GM12874 (cell line): Measurements from ENCODE around the gene MAP6.

ENCODE experiments used
- TF ChIP-seq, protein P1 (sequence below): IDR thresholded peaks from 2 replicates; pipeline ENCODE4 v1.5.1; 2011; ENCODE audit warnings: low read depth, mild to moderate bottlenecking, control low read depth, low read length, moderate library complexity; ENCODE audit not compliant: insufficient read depth

MAP6 gene

DNA sequence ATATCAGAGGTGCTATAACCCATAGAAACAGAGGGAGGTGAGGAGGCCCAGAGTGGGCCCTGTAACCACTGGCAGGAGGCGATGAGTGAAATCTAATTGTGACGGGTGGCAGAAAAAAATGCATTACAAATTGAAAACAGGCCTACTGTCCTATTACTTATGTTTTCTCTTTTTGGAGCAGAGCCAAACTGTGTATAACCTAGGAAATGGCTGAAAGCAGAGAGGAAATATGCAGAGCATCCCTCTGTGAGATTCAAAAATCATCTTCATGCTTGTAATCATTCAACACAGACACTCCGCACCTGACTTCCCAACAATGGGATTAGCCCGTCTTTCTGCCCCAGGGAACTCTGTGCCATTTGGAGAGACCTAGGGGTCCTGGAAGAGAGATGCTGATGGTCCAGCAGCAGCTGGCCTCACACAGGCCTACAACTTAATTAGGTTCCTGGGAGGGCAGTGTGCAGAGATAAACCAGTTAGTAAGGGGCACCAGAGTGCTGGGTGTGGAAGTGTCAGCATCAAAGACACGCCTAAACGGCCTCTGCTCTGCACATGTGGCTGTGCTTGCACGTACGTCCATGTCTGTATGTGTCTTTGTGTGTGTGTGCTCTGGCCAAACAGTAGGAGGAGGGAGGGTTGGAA lies 41.8 kb downstream of the MAP6 start:
- TF ChIP-seq, protein P1, sequence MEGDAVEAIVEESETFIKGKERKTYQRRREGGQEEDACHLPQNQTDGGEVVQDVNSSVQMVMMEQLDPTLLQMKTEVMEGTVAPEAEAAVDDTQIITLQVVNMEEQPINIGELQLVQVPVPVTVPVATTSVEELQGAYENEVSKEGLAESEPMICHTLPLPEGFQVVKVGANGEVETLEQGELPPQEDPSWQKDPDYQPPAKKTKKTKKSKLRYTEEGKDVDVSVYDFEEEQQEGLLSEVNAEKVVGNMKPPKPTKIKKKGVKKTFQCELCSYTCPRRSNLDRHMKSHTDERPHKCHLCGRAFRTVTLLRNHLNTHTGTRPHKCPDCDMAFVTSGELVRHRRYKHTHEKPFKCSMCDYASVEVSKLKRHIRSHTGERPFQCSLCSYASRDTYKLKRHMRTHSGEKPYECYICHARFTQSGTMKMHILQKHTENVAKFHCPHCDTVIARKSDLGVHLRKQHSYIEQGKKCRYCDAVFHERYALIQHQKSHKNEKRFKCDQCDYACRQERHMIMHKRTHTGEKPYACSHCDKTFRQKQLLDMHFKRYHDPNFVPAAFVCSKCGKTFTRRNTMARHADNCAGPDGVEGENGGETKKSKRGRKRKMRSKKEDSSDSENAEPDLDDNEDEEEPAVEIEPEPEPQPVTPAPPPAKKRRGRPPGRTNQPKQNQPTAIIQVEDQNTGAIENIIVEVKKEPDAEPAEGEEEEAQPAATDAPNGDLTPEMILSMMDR = no peak

DNA sequence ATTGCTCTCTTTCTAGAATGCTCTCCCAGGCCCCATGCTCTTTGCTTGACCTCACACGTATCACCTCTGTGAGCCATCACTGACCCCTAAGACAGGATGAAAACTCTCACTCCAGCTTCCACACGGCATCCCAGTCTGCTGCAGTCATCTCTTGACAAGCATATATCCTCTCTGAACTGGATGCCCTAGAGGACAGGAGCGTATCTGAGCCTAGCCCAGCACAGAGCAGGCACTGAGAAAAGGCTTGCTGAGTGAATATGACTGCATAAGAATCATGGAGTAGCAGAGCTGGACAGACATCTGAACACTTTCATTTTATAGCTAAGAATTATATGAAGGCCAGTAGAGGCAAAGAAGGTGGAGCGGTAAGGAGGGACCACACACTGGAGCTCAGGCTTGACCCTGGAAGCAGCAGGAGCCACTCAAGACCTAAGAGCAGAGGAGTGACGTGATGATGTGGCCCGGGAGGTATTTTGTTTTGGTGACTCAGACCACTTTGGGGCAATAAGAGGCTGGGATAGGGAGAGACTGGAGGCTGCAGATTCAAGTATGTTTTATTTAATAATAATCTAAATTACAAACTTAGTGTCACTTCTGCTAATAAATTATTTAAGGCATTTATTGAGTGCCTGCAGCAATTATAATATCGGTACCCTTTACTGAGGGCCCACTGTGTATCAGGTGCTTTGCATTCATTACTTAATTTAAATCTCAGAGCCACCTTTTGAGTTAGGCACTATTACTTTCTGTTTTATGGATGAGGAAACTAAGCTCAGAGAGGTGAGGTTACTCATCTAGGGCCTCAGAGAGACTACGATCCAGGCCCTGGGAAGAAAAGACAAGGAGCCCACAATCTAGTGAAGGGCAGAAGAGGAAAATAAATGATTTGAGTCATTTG lies 42.6 kb downstream of the MAP6 start:
- TF ChIP-seq, protein P1 = no peak

DNA sequence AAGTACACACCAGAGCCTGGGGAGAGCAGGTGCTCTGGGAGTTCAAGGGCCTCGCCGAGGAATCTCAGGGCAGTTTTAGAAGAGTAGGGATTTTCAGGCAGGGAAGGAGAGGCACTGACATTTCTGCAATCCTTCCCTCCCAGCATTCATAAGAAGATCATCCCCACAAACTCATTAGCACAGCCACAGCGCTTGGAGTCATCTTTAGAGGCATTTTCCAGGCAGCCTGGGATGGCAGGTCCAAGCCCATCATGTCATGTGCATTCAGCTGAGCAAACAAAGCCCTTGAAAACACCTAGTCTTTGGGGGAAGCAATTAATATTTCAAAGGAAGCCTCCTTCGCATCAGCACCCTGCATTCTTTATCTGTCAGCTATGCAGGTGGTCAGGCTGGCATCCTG lies 43.8 kb downstream of the MAP6 start:
- TF ChIP-seq, protein P1 = no peak

DNA sequence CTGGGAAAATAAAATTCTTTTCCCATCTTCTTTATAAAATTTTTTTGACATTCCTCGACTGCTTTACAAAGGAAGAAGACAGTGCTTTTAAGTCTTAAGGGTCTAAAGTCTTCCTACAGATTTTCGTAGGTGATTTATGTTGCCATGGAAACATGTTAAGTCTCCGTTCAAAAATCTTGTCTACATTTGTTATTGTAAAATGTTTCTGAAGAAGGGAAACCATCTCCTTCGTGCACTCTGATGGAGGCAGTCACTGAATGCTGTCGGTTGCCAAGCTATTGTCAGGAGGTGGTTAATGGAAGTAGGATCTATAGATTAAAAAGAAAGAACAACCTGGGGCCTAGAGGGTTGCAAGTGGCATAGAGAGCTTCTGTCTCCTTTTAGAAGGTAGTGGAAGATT lies 52.6 kb downstream of the MAP6 start:
- TF ChIP-seq, protein P1 = no peak

DNA sequence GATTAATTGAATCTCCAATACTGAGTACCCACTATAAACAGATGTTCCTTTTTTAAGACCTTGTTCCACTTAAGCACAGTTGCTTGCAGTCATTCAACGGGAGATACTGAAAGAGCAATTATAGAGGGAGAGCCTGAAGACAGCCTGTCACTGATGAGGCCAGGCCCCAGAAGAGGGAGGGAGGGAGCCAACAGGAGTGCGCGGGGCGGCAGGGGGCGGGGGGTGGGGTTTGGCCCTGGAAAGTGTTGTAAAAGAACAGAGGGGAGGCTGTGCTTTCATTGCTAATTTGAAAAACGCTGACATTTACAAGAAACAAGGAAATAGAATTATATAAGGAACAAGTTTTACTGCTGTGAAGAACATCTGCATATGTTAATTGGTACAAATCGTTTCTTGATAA lies 53.1 kb downstream of the MAP6 start:
- TF ChIP-seq, protein P1 = no peak

DNA sequence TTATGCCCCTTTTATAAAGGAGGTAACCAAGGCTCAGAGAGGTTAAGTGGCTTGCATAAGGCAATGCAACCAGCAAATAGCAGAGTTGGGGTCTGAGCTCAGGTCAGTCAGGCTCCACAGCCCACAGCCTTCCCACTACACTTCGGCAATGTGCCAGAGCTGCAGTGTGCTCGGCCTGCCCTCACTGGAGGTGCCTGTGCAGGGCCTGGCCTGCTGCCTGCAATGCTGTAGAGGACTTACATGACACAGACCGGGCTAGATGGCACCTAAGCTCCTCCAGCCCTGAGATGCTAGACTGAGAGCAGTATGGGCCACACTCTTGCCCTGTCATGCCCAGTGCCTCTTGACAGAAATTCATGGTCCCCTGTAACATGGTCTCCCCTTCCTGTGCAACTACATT lies 57.0 kb downstream of the MAP6 start:
- TF ChIP-seq, protein P1 = no peak

DNA sequence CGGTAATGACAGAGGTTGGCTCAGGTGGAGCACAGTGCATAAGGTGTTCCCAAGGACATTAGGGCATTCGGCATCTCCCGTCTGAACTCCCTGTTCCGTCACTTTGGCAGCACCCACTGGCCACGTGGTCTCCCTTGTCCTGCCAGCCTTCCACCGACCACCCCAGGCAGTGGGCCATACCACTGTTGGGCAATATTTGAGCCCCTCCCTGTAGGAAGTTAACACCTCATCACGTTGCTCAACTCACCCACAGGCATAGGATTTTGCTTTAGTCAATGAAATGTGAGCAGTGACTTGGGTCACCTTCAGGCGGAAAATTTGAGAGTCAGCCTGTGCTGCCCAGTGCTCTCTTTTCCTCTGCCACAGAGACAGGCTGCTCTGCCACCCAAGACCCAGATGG lies 62.7 kb downstream of the MAP6 start:
- TF ChIP-seq, protein P1 = no peak
